SH-SY5Y (cell line): Measurements from ENCODE around the gene CFAP410.

Experiments
- GATA2 ChIP-seq: IDR thresholded peaks from 2 replicates; pipeline ENCODE4 v1.6.1; 2011; ENCODE audit warnings: mild to moderate bottlenecking, low read depth, low read length
- GATA3 ChIP-seq: IDR thresholded peaks from 2 replicates; pipeline ENCODE4 v1.6.1; 2011; ENCODE audit warnings: low read depth, mild to moderate bottlenecking, low read length, moderate library complexity

Gene CFAP410

DNA sequence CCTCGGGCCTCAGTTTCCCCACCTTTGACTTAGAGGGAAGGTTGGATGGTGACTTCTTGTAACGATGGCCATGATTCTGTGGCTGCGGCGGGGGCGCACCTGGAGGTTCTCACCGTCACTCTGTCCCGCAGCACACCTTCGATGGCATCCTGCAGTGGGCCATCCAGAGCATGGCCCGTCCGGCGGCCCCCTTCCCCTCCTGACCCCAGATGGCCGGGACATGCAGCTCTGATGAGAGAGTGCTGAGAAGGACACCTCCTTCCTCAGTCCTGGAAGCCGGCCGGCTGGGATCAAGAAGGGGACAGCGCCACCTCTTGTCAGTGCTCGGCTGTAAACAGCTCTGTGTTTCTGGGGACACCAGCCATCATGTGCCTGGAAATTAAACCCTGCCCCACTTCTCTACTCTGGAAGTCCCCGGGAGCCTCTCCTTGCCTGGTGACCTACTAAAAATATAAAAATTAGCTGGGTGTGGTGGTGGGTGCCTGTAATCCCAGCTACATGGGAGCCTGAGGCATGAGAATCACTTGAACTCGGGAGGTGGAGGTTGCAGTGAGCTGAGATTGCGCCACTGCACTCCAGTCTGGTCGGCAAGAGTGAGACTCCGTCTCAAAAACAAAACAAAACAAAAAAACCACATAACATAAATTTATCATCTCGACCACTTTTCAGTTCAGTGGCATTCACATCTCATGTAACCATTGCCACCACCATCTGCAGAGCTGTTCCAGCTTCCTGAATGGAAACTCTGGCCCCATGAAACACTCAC lies 41.5 kb downstream of the CFAP410 start:
- no peak for TF ChIP-seq GATA3

DNA sequence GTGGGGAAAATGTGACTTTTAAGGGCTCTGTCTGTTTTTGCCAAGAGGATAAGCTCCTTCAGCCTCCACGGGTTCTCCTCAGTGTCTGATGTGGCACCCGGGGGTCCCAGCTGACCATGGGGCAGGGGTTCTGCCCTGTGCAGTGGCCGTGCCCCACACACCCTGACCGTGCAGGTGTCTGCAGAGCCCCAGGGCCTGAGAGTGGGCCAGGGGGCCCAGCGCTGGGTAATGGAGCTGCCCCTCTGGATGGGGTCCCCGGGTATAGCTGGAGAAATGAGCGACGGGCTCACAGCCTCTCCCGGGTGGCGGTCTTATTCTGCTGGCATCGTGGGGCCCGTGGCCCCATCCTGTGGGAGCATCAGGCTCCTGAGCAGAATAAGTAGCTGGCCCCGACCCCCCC lies 42.3 kb downstream of the CFAP410 start:
- TF ChIP-seq GATA3 (no peak), GATA2 (no peak)

DNA sequence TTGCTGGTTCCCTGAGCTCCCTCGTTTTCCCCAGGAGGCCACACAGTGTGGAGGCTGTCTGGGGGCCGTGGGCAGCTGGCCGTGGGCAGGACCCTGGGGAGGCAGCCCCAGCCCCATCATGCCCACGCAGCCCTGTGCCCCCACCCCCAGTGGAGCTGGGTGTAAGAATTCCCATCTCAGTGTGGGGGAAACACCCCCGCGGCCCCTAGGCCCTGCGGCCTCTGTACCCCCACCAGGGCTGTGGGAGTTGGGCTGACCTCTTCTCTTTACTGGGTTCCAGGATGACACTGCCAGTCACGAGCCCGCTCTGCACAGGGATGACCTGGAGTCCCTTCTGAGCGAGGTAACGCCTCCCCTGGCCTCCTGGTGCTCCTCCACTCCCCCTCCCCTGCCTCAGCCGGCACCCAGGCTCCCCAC lies 43.1 kb downstream of the CFAP410 start:
- TF ChIP-seq GATA3 (no peak), GATA2 (no peak)

DNA sequence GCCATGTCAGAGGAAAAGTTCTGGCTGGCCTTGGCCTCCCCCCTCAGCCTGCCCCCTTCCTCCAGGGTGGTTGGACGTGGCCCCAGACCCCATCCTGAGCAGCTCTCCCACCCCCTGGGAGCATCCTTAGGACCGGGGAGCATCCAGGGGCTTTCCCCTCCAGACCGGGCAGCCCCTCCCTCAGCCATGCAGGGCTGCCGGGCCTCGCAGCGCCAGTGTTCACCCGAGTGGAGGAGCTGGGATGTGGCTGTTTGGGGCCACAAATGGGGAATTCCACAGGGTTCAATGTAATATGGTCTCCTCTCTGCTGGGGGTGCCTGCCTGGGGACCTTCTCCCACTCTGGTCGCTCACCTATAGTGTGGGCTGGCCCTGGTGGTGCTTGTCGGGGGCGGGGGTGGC lies 43.5 kb downstream of the CFAP410 start:
- no peak for TF ChIP-seq GATA3
- TF ChIP-seq GATA2: no peak

DNA sequence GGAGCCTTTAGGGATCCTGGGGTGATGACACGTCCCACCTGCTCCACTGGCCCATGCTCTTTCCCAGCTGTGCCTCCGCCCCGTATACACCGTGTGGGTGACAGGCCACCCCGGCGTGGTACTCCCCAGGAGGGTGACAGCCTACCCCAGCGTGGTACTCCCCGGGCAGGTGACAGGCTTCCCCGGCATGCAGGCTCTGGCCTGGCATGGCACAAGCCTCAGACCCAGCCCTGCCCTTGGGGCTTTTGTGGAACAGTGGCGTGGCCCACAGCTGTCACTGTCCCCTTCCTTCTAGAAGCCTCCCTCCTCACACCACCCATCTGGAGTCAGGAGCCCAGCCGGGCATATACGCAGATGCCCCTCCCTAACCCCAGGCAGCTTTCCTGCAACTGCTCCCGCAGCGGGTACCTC lies 44.0 kb downstream of the CFAP410 start:
- TF ChIP-seq GATA2 (no peak), GATA3 (no peak)

DNA sequence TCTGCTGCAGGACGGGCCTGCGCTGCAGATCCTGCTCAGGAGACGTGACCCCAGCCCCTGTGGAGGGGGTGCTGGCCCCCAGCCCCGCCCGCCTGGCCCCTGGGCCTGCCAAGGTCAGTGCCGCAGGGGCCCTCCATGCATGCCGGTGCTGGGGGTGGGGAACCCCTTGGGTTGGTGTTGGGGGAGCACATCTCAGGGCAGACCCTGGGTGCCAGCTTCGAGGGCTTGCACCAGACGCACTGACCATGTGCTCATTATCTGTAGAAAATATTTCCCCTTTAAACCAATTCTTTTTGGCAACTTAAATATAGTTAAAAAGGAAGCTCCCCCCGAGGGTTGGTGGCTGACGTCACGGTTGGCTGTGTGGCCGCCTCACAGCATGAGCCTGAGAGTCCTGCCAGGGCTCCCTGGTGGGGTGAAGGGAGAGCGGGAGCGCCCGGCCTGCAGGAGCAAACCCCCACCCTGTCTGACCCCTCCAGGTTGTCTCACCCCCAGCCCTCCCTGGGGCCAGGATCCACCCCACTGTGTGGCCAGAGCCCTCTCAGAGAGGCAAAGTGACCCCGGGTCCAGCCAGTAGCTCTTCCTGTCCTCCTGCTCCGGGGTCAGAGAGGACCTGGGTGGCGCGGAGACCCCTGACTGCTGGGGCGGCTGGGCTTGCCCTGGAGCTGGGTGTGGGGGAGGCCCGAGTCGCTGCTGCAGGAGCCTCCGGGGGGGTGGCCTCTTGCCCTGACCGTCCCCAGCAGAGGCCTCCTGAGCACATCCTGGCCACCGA lies 44.6 kb downstream of the CFAP410 start:
- TF ChIP-seq GATA3 (no peak), GATA2 (no peak)

DNA sequence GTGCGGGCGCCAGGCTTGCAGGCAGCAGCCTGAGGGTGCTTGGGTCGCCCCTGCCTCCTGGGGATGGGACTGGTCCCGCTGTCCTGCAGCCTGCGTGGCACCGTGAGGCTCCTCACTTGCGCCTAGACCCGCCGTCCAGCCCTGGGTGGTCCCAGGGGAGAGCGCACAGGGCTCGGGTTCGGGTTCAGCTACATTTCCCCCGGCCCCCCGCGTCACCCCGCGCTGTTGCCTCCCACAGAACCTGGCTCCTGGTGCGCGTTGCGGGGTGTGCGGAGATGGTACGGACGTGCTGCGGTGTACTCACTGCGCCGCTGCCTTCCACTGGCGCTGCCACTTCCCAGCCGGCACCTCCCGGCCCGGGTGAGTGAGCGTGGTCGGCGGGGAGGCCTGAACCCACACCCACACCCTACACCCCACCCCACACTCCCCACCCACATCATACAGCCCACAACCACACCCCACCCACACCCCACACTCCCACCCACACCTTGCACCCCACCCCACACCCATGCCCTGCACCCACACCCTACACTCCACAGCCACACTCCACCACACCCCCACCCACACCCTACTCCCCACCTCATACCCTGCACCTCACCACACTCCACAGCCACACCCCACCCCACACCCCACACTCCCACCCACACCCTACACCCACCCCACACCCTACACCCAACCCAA lies 45.5 kb downstream of the CFAP410 start:
- no peak for TF ChIP-seq GATA2
- no peak for TF ChIP-seq GATA3

DNA sequence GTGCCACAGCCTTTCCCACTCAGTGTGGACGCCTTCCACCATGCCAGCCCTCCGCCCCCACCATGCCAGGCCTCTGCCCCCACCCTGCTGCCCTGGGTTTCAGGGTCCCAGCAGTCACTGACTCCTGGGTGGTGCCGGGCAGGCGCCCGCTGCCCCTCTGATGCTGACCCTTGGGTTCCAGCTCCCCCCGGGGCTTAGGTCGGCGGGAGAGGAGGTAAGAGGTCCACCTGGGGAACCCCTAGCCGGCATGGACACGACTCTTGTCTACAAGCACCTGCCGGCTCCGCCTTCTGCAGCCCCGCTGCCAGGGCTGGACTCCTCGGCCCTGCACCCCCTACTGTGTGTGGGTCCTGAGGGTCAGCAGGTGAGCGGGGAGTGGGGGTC lies 46.4 kb downstream of the CFAP410 start:
- TF ChIP-seq GATA2 (no peak), GATA3 (no peak)

DNA sequence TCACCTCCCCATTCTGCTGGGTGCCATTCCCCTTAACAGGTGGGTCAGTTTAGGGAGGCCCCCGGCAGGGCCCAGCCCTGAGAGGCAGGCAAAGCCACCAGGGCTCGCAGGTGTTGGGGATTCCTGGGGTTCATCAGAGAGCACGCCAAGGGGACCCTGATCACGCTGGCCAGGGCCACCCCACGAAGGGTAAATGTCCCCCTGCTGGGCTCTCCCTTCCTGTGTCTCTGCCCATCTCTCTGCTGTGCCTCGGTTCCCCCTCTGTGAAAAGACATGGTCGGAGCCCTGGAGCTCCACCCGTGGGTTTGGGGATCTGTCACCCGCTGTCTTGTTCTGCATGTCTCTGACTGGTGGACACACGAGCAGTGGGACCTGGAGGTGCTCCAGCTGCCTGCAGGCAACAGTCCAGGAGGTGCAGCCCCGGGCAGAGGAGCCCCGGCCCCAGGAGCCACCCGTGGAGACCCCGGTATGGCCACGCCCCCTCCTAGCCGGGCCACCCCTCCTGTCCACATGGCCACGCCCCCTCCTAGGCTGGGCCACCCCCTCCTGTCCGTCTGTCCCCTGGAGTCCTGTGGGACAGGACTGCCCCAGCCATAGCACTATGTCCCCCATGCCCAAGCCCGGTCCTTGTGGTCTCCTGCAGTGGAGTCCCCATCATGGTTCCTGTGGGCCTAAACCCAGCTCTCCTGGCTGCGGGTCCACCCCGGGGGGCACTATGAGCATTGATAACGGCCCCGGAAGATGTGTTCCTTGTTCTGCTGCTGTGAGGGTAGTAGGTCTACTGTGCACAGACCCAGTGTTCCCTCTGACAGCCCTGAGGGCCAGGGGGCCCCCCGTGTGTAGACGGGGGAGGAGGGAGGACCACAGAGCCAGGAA lies 47.0 kb downstream of the CFAP410 start:
- no peak for TF ChIP-seq GATA3
- no peak for TF ChIP-seq GATA2

DNA sequence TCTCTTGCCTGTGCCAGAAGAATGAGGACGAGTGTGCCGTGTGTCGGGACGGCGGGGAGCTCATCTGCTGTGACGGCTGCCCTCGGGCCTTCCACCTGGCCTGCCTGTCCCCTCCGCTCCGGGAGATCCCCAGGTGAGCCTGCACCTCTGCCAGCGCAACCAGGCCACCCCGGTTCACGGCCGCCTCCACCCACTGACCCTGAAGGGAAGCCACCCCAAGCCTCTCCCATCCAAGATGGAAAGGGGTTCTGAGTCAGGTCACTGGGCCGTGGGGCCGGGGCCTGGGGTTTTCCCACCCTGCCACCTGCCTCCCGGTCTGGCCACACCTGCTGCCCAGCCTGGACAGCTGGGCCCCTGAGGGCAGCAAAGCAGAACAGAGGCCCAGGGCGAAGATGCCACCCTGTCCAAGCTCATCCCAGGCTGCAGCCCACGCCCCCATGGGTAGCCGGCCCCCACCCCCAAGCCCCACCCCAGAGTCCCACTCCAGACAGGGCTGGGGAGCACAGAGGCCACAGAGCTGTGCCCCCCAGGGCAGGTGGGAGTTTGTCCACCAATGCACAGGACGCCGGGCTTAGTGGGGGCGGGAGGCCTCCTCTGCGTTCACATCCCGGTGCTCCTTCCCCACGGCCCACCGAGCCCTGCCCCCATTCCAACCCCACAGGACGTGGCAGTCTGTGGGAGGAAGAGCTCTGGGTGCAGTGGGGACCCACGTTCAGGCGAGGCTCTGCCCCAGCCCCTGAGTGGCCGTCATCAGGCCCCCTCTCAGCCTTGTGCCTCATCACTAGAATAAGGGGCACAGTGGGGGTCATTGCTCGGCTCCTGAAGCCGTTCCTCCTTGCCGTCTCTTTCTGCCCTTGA lies 47.9 kb downstream of the CFAP410 start:
- no peak for TF ChIP-seq GATA3
- no peak for TF ChIP-seq GATA2

DNA sequence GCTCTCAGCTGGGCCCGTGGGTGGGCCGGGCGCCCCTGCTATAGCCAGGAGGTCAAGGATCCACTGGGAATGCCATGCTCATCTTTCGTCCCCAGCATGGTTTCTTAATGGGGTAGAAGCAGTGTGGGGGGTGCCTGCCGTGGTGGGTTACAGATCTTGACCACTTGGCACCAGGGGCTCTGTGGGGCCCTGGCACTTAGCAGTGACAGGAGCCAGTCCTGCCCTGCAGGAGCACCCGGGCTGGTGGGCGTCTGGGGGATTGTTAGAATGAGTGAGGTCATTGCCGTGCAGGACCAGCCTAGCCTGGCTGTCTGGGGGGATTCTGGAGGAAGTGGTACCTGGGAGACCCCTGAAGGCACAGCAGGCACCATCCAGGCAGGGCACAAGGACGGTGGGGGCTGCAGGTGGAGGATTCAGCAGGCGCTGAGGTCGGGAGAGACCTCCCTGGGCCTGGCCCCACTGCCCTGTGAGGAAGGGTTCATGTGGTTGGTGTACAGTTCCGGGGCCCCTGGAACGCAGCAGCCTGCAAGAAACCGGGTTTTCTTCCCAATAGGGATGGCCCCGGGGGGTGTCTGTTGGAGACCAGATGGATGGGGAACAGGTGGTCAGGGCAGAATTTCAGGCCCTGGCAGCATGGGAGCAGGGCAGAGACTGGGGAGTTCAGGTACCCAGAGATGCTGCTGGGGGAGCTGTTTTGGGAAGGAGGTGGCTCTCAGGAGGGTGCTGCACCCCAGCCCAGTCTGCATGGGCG lies 48.7 kb downstream of the CFAP410 start:
- no peak for TF ChIP-seq GATA2
- no peak for TF ChIP-seq GATA3

DNA sequence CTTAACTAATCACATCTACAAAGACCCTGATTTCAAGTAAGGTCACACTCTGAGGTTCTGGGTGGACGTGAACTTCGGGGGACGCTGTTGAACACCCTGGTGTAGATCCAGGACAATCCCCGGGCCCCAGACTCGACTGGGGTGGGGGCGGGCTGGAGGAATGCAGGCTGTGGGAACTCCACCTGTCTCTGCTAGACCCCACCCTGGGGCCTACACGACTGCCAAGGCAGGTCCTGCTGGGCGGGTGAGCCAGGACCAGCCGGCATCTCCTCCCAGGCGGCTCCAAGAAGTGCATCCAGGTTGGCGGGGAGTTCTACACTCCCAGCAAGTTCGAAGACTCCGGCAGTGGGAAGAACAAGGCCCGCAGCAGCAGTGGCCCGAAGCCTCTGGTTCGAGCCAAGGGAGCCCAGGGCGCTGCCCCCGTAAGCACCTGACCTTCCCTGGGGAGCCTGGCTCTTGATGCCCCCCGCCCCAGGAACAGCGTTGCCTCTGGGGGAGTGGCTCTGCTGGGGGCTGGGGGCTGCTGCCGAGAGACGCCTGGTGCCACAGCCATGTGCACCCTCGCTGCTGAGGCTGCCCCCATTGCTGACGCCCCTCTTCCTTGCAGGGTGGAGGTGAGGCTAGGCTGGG lies 49.7 kb downstream of the CFAP410 start:
- TF ChIP-seq GATA3: no peak
- TF ChIP-seq GATA2: no peak
